Gastroesophageal sphincter (tissue), 2 donors: ENCODE results near the gene GZMB.

Experiments
- POLR2A ChIP-seq, 2 donors: fragments of 450-650 bp; IDR thresholded peaks; one replicate each; pipeline ENCODE4 v1.6.1; 2017; ENCODE audit warnings: antibody characterized with exemption in 2 of 2, mild to moderate bottlenecking in 2 of 2, moderate library complexity in 1 of 2
- POLR2AphosphoS5 ChIP-seq: sonication (generic); formaldehyde crosslinking; IDR thresholded peaks from one replicate; pipeline ENCODE4 v1.6.1; 2017; ENCODE audit warnings: antibody characterized with exemption

DNA sequence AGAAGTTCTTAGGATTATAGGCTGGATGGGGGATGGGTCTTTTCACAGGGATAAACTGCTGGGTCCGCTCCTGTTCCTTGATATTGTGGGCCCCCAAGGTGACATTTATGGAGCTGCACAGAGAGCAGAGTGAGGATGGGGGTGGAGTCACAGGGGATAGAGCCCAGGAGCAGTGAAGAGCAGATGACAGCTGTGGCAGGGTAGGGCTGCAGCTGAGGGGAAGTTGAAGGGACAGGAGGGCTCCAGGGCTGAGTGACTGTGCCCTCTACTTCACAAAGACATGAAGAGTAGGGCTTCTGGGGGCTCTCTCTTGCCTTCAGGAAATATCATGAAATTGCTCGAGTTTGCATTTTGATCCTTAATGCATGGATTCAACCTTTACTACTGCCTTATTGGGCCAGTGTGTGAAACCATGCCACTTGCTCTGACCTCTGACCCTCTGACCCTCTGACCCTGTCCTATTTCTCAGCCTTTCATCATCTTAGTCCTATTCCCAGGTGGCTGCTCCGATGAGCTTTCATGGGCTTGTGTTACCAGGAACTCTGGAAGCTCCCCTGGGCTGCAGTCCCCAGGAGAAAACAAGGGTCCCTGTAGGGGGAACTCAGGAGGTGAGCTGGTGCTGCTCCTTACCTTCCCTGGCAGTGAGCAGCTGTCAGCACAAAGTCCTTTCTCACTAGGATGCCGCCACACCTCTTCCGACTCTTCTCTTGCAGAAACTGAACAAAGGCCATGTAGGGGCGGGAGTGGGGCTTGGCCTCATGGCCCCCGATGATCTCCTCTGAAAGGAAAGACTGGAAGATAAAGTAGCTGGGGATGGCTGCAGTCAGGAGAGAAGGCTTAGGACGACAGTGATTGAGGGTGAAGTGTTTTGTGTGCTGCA lies 26.1 kb downstream of the GZMB start:
- TF ChIP-seq POLR2A (IDR thresholded peaks at IDR 0.05) (no peak), POLR2AphosphoS5 (no peak)
